Stimulated activated CD8-positive, alpha-beta memory T cell treated with anti-CD3 and anti-CD28 coated beads, Interleukin-15, amount 100 ng/mL, for 24 hours (primary cell): ENCODE measurements around the gene RET.

Experiments used
- DNase-seq: peaks from one replicate; pipeline ENCODE4 v3.0.0-alpha.2; 2020; ENCODE audit warnings: low read depth

The RET gene

DNA sequence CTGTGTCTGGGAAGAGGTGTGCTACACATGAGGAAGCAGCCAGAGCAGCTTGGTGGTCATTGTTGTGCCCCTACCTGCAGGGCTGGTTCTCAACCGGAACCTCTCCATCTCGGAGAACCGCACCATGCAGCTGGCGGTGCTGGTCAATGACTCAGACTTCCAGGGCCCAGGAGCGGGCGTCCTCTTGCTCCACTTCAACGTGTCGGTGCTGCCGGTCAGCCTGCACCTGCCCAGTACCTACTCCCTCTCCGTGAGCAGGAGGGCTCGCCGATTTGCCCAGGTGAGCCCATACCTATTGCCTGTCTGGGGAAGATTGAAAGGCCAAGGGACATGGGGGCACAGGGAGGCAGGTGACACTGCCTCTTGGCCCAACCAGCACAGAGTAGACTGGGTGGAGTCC, 32.1 kb downstream of the RET start:
- DNase-seq, result no peak

- DNase-seq, result no peak
Measured at GRCh38 chr10:43109671-43110249, 32.9 kb downstream of the RET start.

GRCh38 chr10:43110338-43111071, 33.6 kb downstream of the RET start:
- DNase-seq, result no peak

DNA sequence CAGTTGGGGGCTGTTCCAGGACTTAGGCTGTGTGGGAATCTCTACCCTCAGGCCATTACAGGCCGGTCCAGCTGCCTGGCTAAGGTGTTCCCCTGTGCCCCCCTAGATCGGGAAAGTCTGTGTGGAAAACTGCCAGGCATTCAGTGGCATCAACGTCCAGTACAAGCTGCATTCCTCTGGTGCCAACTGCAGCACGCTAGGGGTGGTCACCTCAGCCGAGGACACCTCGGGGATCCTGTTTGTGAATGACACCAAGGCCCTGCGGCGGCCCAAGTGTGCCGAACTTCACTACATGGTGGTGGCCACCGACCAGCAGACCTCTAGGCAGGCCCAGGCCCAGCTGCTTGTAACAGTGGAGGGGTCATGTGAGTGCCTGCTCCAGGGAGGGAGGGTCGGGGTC, 34.2 kb downstream of the RET start:
- no peak for DNase-seq

DNA sequence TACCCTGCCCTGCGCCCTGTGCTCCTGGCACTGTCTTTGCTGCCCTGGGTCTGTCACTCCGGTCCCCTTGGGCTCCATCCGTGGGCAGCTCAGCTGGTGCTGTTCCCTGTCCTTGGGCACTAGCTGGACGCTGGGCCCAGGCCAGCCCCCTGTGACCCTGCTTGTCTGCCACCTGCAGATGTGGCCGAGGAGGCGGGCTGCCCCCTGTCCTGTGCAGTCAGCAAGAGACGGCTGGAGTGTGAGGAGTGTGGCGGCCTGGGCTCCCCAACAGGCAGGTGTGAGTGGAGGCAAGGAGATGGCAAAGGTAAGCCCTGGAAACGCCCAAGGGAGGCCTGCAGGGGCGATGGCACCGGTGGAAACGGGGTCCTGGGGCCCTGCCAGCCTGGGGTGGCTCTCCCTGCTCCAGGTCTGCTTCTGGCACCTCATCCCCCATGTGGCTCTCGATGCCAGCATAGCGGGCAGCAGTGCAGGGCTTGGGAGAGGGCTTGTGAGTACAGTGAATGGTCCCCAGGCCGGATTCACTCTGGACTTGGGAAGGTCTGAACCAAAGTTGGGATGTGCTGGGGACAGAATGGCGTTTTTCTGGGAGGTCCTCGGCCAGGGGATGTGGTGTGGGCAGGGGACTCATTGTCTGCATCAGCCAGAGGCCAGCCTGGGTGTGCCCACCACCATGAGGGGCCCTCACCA, 35.2 kb downstream of the RET start:
- no peak for DNase-seq

DNA sequence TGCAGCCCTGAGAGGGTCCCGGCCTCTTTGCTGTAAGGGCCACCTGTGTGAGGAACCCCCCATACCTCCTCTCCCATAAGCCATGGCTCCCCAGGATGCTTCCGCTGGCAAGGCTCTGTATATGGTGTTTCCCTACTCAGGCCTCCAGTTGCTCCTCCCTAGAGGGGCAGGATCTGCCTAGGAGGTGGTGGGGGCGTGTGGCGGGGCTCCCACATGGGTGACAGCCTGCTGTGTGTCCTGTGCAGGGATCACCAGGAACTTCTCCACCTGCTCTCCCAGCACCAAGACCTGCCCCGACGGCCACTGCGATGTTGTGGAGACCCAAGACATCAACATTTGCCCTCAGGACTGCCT, 35.7 kb downstream of the RET start:
- no peak for DNase-seq

DNA sequence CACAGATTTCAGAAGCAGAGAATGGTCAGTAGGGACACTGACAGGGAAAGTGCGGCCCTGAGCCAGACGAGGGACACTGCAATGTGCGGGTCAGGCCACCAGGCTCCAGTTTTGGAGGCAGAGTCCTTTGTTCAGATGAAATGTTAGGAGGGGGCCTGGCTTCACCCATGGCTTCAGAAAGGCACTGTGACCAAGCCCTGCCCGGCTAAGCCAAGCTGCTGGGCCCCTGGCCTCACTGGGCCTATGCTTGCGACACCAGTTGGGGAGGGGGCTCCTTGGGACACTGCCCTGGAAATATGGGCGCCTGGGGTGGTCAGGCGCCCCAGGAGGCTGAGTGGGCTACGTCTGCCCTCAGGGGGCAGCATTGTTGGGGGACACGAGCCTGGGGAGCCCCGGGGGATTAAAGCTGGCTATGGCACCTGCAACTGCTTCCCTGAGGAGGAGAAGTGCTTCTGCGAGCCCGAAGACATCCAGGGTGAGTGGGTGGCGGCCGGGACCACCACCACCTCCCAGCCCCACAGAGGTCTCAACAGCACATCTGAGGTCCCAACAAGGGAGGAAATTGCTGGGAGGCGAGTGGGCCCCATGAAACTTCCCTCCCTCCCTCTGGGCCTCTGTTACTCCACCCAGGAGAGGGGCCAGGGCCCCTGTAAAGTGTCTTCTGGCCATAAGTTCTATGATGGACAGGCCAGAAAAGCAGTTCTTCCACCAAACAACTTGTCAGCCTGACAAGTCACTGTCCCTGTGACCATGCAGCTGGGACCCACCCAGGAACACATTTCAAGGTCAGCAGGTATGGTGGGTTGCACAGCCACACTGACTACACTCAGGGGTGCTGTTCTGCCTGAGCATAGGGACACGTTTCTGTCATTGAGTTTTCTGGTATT, 36.6 kb downstream of the RET start:
- no peak for DNase-seq

GRCh38 chr10:43114088-43114742, 37.3 kb downstream of the RET start:
- DNase-seq, result no peak

- DNase-seq, result no peak
Measured at GRCh38 chr10:43114743-43115611, 38.1 kb downstream of the RET start.

DNA sequence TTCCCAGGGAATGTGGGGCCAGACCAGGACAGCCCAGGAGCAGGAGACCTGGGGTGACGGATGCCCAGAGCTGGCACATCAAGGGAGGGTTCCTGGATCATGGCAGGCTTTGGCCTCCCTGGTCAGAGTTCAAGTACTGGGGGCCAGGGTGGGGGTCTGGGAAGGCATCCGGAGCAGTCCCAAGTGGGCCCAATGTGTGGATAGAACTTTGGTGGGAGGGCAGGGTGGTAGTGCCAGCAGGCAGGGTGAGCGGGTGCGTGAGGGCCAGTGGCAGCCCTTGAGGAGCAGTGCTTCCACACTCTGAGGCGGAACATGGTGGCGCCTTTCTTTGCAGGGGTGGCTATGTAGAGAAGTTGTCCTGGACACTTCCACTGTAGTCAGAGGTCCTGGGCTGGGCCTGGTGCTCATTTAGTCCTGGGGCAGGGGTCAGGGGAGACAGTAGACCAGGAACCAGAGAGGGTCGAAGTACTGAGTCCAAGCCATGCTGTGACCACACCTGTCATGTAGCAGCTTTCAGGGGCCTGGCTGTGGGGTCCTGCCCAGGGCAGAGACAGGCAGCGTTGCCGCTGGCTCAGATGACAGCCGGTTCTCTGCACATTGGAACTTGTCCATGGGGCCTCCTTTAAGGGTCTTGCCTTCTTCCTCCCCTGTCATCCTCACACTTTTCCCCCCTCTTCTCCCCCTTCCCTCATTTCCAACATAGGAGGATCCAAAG, 39.2 kb downstream of the RET start:
- no peak for DNase-seq

DNA sequence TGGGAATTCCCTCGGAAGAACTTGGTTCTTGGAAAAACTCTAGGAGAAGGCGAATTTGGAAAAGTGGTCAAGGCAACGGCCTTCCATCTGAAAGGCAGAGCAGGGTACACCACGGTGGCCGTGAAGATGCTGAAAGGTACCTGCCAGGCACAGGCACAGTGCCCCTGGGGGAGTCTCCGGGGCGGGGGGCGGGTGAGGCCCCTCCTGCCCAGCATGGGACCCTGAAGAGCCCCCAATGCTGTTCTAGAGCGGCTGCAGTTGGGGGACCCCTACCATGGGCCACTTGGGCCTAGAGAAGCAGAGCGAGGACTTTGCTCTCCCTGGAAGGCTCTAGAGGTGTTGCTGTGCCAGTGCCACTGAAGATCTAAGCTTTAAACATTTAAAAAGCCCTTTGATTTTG, 39.7 kb downstream of the RET start:
- DNase-seq, result no peak

DNA sequence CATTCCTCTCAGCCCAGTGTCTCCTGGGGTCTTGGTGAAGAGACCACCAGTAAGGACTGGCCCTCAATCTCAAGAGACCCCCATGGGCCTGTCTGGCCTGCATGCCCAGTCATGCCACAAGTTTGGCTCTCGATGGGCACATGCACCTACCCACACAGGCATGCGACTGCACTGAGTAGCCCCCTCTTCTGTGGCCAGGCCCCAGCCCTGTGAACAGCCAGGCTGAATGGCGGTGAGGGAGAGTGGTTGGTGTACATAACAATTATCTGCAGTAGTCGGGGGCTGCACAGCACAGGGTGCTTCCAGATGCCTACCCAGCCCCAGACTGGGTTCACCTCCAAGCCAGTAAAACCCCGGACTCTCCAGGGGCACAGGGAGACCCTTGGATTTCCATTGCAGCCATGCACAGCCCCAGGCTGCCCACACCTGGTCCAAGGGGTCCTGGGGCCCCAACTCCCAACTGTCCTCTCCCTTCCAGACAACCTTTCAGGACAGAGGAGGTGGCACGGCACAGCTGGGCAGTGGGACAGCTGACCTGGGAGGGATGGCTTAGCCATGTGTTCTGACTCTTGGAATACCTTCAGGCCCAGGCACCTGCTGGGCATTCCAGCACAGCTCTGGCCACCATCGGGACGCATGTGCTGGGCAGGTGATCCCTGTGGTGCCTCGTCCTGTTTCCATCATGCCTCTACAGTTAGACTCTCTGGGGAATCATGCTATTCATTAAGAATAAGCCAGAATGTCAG, 40.3 kb downstream of the RET start:
- DNase-seq, result no peak

DNA sequence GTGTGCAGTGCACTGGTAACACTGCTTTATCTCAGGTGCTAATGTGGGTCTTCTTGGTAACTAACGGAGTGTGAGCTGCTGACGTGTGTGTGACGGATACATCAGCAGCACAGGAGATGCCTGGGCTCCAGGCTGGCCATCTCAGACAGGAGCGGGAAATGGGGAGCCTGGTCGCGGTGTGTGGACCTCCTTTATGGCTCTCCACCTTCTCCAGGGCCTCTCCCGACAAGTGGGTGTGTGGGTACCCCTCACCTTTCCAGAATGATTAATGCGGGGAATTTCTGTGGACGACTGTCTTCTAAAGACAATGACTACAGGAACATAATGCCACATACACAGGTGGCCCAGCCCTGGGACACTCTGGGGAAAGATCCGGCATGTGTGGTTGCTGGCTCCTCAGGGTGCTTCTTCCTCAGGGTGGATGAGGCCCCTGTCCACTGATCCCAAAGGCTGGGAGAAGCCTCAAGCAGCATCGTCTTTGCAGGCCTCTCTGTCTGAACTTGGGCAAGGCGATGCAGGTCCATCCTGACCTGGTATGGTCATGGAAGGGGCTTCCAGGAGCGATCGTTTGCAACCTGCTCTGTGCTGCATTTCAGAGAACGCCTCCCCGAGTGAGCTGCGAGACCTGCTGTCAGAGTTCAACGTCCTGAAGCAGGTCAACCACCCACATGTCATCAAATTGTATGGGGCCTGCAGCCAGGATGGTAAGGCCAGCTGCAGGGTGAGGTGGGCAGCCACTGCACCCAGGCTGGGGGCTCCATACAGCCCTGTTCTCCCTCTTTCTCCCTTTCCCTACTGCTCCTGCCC, 41.1 kb downstream of the RET start:
- no peak for DNase-seq

DNA sequence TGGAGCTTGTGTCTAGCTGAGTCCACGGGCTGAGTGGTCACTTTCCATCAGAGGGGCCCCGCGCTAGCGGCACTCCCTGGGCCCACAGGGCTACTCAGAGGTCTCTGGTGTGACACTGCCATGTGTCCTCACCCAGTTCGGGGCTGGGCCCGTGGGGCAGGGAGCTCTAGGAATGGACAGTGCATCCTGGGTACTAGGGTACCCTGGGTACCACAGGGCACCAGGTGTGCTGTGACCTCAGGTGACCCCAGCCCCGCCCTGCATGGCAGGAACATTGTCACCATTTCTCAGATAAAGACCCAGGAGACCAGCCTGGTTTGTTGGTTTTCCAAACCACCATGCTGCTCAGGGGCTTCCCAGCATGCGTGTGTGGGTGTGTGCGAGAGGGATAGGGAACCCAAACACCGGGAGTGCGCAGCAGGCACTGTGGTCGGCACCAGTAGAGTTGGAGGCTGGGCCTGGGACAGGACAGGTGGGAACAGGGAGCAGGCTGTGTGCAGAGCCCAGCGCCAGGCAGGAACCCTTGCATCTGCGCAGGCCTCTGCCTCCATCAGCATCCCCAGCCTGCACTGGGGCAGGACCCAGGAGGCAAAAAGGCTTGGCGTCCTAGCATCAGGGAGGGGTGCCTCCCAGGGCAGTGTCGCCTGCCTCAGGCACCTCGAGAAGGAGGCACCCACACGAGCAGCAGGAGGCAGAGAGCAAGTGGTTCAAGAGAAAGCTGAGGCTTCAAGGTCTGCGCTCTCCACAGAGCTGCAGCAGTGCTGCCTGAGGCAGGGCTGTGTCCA, 42.0 kb downstream of the RET start:
- no peak for DNase-seq

DNA sequence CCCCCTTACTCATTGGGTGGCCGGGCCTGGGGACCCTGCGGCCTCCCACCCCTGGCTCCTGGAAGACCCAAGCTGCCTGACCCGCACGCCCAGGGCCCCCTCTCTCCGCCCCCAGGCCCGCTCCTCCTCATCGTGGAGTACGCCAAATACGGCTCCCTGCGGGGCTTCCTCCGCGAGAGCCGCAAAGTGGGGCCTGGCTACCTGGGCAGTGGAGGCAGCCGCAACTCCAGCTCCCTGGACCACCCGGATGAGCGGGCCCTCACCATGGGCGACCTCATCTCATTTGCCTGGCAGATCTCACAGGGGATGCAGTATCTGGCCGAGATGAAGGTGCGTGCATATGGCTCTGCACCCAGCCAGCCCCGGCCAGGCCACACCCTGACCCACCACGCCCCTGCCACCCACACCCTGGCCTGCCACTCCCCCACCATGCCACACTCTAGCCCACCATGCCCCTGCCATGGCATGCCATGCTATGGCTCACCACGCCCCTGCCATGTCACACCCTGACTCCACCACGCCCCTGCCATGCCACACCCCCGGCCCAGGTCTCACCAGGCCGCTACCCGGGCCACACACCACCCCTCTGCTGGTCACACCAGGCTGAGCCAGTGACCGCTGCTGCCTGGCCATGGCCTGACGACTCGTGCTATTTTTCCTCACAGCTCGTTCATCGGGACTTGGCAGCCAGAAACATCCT, 42.7 kb downstream of the RET start:
- no peak for DNase-seq

DNA sequence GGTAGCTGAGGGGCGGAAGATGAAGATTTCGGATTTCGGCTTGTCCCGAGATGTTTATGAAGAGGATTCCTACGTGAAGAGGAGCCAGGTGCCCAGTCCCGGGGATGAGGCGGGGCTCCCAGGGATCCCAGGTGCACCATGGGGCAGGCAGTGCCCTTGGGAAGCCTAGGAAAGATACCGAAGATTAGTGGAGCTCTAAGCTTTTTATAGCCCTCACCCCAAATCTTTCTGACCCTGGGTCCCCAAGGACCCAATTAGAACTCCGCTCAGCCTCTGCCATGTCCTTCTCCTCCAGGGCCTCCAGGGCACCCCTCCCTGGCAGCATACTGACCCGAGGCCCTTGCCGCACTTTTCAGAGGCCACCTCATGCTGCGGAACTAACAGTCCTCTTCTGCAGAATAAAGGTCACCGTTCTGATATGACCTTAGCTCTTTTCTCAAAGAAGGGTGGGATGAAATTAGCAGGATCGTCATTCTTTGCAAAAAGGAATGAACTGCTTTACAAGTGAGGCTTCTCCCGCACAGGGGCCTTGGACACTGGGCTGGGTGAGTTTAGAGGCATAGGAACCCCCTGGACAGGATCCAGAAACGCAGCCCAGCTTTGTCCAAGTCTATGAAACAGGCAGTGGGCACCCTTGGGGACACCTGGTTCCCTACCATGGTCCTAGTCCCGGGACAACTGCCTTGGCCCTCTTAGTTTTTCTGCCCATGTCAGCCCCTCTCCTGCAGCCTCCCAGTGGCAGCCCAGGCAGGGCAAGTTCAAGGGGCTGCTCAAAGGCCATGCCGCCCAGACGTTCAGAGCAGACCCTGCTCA, 43.5 kb downstream of the RET start:
- DNase-seq, result no peak

GRCh38 chr10:43120929-43121314, 44.1 kb downstream of the RET start:
- no peak for DNase-seq
